ENCODE results near the gene GRK5.

DNA sequence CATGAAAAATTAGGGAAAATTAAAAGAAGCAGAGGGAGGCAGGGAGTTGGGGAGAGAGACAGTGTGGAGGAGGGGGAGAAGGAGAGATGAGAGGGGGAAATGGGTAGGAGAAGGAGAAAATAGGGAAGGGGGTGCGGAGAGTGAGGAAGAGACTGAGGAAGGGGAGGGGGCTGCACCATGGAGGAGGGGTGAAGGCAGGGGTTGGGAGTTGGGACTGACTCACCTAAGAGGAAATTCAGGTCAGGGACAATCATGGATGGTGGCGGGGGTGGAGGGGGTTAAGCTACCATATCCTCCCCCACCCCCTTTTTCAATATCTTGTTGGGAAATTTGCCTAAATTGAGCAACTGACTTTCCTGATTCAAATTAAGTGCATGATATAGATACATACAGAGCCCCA is 8.0 kb downstream of the GRK5 start:
- TF ChIP-seq POLR2A (IDR thresholded peaks at IDR 0.05; ENCODE audit: low read length) (no peak), GATA1 (IDR thresholded peaks at IDR 0.05; ENCODE audit: low read depth, low read length) (no peak)

All from erythroblast (primary cell).